RWPE1 (cell line): Measurements from ENCODE around the gene USP46.

Source experiments
- CTCF ChIA-PET: fragments of 350-600 bp; sonication (Branson Sonifier 250); formaldehyde crosslinking; extraction: SDS; loops from one replicate; lab custom pipeline; 2021; lab: Yijun Ruan, JAX
- POLR2A ChIA-PET: fragments of 400-600 bp; formaldehyde crosslinking; extraction: SDS; loops from one replicate; lab custom pipeline; 2020; ENCODE audit warnings: antibody characterized with exemption; ENCODE audit not compliant: low non-redundant PET; lab: Yijun Ruan, JAX
- DNase-seq: peaks from one replicate; pipeline ENCODE4 v3.0.0; 2012; ENCODE audit warnings: low spot score
- H3K27ac ChIP-seq: fragments of 450-650 bp; 2 replicates; pipeline ENCODE4 v1.5.1; 2017
- CTCF ChIP-seq: fragments of 450-650 bp; conservative IDR thresholded peaks from 2 replicates; pipeline ENCODE4 v1.5.1; 2017; ENCODE audit warnings: low read depth, mild to moderate bottlenecking

Gene USP46

GRCh38 chr4:52675111-52675510 is 16.0 kb upstream of the USP46 start:
- CTCF ChIA-PET = no interaction called here
- no peak for DNase-seq
- POLR2A ChIA-PET = interaction anchor here (0.5 kb wide), 1 partner anchor 24 kb away, joined by 5 read pairs; no protein-coding TSS in a partner anchor
- H3K27ac ChIP-seq = no peak overlapping the region
- no peak for TF ChIP-seq CTCF

GRCh38 chr4:52670739-52671138 is 11.6 kb upstream of the USP46 start:
- TF ChIP-seq CTCF = no peak
- POLR2A ChIA-PET = no interaction called here
- CTCF ChIA-PET = no interaction called here
- no peak for DNase-seq
- H3K27ac ChIP-seq = no peak overlapping the region

GRCh38 chr4:52670121-52670520 is 11.0 kb upstream of the USP46 start:
- ChIA-PET CTCF (no interaction called here), POLR2A (no interaction called here)
- no peak overlapping the region for H3K27ac ChIP-seq
- no peak for TF ChIP-seq CTCF
- no peak for DNase-seq

DNA sequence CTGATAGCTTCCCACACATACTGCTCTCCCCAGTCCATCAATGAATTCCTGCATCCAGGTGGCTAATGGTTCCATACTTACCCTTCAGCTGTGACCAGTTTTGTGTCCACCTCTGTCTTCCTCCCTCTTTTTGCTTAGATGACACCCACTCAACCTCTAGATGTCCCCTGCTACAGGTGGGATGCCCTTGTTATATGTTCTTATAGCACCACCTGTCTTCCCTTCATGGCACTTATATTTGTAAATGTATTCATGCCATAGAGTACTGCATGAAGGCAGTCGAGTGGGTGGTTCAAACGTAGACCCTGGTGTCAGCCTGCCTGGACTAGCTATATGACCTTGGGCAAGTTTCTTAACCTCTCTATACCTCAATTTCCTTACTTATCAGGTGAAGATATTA is 6.5 kb upstream of the USP46 start:
- ChIA-PET POLR2A (no interaction called here), CTCF (interaction anchor here (0.8 to 1.6 kb wide), 2 partner anchors 13 to 120 kb away, joined by 3 read pairs; no protein-coding TSS in a partner anchor)
- H3K27ac ChIP-seq = no peak overlapping the region
- TF ChIP-seq CTCF = no peak
- no peak for DNase-seq

DNA sequence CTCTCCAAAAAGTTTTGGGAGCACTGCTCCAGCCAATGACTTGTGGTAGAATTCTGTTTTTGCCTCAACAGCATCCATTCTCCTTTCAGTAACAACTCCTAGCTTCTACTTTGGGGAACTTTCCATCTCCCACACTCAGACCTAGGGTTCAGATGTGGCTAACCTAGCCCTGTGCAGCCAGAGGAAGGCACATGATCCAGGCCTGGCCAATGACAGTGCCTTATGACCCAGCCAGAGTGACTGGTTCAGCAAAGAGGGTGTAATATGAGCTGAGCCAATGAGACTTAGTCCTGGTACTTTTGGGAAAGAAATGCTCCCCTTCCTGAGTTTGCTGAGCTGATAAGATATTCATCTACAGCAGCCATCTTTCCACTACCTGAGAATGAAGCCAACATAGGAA is 5.4 kb upstream of the USP46 start:
- no peak overlapping the region for H3K27ac ChIP-seq
- POLR2A ChIA-PET = no interaction called here
- no peak for TF ChIP-seq CTCF
- no peak for DNase-seq
- CTCF ChIA-PET = interaction anchor here (0.6 kb wide), 1 partner anchor 611 kb away, joined by 3 read pairs; no protein-coding TSS in a partner anchor

GRCh38 chr4:52661966-52662690 is 3.0 kb upstream of the USP46 start:
- no peak overlapping the region for H3K27ac ChIP-seq
- ChIA-PET POLR2A (no interaction called here), CTCF (interaction anchor here (1.0 kb wide), 1 partner anchor 320 kb away, joined by 3 read pairs; no protein-coding TSS in a partner anchor)
- DNase-seq = no peak
- no peak for TF ChIP-seq CTCF
